GM18909 (cell line): Measurements from ENCODE around the gene DOP1B.
"Not testable (repeated sequence)": the region's sequence is repeated elsewhere in the genome, so short reads cannot be mapped to it uniquely, and the experiment has no call there.

Experiments used
- ATAC-seq: cut with Tn5 transposase; IDR thresholded peaks from one replicate; pipeline ENCODE4 v1.9.1; 2021; ENCODE audit warnings: mild to moderate bottlenecking; ENCODE audit not compliant: unreplicated experiment, poor library complexity

DOP1B gene

DNA sequence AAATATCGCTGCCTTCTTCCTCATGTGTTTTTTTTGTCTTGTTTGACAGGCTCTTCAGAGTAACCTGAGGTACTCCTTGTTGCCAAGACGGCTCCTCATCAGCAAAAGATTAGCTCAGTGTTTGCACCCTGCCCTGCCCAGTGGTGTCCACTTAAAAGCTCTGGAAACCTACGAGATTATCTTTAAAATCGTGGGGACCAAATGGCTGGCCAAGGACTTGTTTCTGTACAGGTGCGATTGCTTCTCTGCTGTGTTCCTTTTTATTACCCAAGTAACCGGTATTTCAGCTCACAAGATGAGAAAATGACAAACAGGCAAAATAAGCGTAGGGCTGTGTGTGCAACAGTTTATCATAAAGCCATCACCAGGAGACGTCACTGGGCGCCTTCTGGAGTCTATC, 42.4 kb downstream of the DOP1B start:
- ATAC-seq = no peak

DNA sequence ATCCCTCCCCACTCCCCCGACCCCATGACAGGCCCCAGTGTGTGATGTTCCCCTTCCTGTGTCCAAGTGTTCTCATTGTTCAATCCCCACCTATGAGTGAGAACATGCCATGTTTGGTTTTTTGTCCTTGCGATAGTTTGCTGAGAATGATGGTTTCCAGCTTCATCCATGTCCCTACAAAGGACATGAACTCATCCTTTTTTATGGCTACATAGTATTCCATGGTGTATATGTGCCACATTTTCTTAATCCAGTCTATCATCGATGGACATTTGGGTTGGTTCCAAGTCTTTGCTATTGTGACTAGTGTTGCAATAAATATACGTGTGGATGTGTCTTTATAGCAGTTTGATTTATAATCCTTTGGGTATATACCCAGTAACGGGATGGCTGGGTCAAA, 43.0 kb downstream of the DOP1B start:
- ATAC-seq = not testable (repeated sequence)

DNA sequence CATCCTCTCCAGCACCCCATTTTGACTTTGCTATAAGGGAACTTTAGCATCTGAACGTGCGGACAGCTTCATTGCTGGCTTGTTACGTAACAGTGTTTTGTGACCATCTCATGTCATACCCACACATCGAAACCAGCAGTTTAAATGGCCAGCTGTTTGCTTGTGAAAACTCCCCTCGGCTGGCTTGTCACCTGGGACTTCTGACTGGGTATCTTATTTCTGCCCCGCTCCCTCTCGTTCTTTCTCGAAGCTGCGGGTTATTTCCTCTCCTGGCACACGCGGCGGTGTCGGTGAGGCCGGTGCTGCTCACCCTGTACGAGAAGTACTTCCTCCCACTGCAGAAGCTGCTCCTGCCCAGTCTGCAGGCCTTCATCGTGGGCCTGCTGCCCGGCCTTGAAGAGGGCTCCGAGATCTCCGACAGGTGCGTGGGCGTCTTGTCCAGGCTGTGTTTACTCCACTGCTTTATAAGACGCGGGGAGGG, 43.5 kb downstream of the DOP1B start:
- no peak for ATAC-seq

DNA sequence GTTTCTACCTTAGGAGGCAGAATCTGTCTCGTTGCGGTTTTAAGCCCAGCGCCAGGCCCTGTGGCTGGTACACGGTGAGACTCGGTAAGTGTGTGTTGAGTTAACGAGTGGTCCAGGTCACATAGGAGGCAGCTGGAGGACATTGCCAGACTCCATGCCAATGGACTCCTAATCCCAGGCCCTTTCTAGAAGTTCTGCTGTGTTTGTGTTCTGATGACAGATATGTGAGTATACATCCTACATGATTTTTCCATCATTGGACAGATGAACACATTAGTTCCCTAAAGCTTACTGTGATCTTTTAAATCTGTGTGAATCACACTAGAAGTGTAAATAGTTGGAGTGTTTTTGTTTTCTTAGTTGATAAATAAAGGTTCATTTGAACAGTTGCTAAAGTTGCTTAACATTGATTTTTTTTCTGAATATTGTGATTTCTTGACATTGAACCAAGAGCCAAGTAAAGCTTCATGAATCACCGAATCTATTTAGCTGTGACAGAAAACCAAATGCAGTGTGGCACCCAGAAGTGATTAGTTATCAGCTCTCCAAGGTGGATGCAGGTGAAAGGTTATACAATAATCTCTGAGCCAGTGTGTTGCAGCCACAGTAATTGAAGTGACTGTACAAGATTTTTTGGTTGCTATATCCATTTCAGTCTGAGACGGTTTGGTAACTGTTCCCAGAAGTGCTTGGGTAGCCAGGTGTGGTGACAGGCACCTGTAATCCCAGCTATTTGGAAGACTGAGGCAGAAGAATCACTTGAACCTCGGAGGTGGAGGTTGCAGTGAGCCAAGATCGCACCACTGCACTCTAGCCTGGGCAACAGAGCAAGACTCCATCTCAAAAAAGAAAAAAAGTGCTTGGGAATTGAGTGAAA, 46.3 kb downstream of the DOP1B start:
- ATAC-seq = no peak

DNA sequence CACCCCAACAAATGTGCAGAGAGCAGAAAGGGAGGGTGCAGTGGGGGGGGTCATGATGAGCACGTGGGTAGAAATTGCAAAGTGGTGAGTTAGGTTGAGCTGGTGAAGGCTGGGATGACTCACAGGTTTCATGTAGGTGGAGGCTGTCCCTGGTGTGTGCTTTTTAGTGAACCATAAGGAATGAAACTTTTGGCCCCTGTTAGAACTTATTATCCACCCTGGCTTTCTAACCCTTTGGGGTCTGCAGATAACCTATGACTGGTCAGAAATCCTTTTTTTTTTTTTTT, 46.9 kb downstream of the DOP1B start:
- no peak for ATAC-seq

DNA sequence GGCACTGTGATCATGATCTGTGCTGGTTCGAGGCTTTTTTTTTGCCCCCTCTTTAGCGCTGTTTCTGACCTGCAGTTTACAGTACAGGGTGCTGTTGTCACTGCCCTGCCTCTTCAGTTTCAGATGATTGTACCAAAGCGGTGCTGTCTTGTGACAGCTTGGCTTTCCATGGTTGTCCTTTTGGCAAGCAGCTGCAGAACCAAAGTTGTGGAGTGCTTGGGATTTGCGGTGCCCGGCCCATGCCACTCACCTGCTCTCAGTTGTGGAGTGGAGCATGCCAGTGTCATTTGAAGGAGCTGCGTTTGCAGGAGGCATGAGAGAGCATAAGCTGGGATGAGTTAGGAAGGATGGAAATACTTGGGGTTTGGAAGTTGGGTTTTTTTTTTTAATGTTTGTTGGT, 48.4 kb downstream of the DOP1B start:
- ATAC-seq = no peak

DNA sequence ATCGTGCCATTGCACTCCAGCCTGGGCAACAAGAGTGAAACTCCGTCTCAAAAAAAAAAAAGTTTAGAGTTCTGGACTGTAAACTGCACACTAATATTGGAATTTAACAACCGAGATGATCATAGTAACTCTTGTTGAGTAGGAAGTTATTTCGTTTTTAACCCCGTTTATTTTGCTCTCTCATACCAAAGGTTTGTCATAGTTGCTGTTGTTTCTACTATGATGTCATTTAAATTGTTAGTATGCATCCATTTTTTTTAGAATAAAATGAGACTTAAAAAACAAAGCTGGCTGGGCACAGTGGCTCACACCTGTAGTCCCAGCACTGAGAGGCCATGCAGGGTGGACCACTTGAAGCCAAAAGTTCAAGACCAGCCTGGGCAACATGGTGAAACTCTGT, 49.3 kb downstream of the DOP1B start:
- no peak for ATAC-seq
